ENCODE results near the gene PGM5. TPM values are rescaled to one million over a fixed set of nuclear protein-coding genes. Genes with fewer than 3 reads are reported as not detected.

PGM5 gene
- total RNA-seq, 1 experiment from 2014 or later = 75.5 TPM

DNA sequence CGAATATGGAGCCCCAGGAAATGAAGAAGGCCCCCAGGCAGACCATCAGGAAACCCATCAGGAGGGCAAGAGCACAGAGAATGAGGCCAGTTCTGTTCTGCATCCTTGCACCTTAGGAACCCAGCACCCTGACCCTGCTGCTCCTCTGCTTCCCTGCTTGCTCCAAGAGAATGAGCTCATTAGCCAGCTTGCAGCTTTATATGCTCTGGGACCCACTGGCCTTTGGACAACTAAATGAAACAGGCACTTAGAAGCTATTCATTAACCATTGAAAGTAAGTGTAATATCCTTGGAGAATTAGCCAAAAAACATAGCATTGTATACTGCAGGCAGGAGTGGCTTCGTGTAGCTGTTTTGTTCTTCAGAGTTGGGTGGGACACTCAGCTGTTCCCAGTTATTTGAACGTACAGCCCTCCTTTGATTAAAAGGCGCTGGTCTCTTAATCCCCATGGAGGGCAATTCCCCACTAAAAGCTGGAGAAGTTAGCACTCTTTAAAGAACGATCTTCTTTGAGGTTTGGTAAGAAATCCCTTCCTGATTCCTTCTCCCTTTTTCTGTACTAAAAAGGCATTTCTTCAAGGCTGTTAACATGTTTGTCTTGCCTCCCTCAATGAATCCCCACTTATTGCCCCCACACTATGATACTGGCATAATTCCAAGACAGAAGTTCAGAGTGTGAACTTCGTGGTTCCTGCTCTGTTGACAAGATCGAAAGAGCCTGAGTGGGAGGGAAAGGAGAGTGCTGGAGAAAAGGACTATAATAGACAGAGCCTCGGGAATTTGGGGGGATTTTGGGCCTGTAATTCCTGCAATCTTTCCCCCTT, 184.5 kb downstream of the PGM5 start, which contains the start of gene TMEM252:
TSS of gene TMEM252 (minus strand) at position 172 of the 824 bp plus-strand sequence. CDS start at position 103, 69 bp downstream.
- Histone ChIP-seq H3K9me2 (replicated peaks; ENCODE audit: low read length) (no peaks in the 10 kb centered on the region), H3K27me3 (ENCODE audit: low read length) (no peaks in the 10 kb centered on the region), H4K20me1 (ENCODE audit: low read length) (no peaks in the 10 kb centered on the region), H3K4me3 (ENCODE audit: low read length) (no peak within 1 kb of the TSS), H3K79me2 (ENCODE audit: low read length) (no peaks in the 10 kb centered on the region), H3K4me1 (ENCODE audit: insufficient read depth, low read length) (no peaks in the 10 kb centered on the region), H3K36me3 (ENCODE audit: low read depth, low read length) (no peaks in the 10 kb centered on the region), H3K4me2 (ENCODE audit: low read length) (no peak within 1 kb of the TSS), H2AFZ (ENCODE audit: low read length) (no peak within 1 kb of the TSS), H3K27ac (ENCODE audit: low read length) (no peak within 1 kb of the TSS), H3K9me3 (ENCODE audit: low read length) (no peaks in the 10 kb centered on the region), H3F3A (ENCODE audit: low read length, unreplicated experiment) (no peaks in the 10 kb centered on the region), H3K9ac (ENCODE audit: low read length) (no peak within 1 kb of the TSS)
- TF ChIP-seq, protein P1, sequence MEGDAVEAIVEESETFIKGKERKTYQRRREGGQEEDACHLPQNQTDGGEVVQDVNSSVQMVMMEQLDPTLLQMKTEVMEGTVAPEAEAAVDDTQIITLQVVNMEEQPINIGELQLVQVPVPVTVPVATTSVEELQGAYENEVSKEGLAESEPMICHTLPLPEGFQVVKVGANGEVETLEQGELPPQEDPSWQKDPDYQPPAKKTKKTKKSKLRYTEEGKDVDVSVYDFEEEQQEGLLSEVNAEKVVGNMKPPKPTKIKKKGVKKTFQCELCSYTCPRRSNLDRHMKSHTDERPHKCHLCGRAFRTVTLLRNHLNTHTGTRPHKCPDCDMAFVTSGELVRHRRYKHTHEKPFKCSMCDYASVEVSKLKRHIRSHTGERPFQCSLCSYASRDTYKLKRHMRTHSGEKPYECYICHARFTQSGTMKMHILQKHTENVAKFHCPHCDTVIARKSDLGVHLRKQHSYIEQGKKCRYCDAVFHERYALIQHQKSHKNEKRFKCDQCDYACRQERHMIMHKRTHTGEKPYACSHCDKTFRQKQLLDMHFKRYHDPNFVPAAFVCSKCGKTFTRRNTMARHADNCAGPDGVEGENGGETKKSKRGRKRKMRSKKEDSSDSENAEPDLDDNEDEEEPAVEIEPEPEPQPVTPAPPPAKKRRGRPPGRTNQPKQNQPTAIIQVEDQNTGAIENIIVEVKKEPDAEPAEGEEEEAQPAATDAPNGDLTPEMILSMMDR (conservative IDR thresholded peaks at IDR 0.05; ENCODE audit: low read depth, low read length) = no peak
- no peak for TF ChIP-seq EZH2phosphoT487 (IDR thresholded peaks at IDR 0.05; ENCODE audit: borderline replicate concordance, low read length)
- no peak for TF ChIP-seq EZH2 (IDR thresholded peaks at IDR 0.05; ENCODE audit: low read length, unreplicated experiment)
- ChIA-PET POLR2A (ENCODE audit: unreplicated experiment) (no interaction called here), CTCF (no interaction called here)
- intact Hi-C loops (cut with micrococcal nuclease) = no loop called here
- no TSS peak for BruUV-seq (replicated peaks)
- ATAC-seq (no peak), DNase-seq (no peak)

DNA sequence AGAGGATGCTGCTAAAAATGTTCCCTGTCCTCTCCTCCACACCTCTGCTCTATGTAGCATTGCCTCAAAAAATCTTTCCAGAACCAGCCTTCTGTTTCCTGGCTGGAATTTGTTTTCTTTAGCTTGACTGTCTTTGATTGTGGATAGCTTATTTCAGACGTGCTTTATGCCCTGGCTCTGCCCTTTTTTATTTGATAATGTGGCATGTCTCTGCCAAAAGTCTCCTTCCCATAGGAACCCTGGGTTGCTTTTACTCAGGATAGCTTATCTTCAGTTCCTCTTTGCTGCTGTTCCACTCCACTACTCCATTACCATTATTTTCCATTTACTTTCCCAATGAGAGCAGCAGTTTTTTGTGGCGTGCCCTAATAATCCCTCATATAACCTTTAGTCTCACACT, 185.2 kb downstream of the PGM5 start:
- H3K36me3 ChIP-seq (ENCODE audit: low read depth, low read length) = no peaks in the 10 kb centered on the region
- DNase-seq (no peak), ATAC-seq (no peak)
- no peak overlapping the region for H3K4me3 ChIP-seq (ENCODE audit: low read length)
- H3K4me1 ChIP-seq (ENCODE audit: insufficient read depth, low read length) = no peaks in the 10 kb centered on the region
- no peaks in the 10 kb centered on the region for H3K27me3 ChIP-seq (ENCODE audit: low read length)
- H4K20me1 ChIP-seq (ENCODE audit: low read length) = no peaks in the 10 kb centered on the region
- H3K9me3 ChIP-seq (ENCODE audit: low read length) = no peaks in the 10 kb centered on the region
- no peak overlapping the region for H3K27ac ChIP-seq (ENCODE audit: low read length)
- no peaks in the 10 kb centered on the region for H3F3A ChIP-seq (ENCODE audit: low read length, unreplicated experiment)
- H3K79me2 ChIP-seq (ENCODE audit: low read length) = no peaks in the 10 kb centered on the region
- ChIA-PET POLR2A (ENCODE audit: unreplicated experiment) (no interaction called here), CTCF (no interaction called here)
- TF ChIP-seq, protein P1 (conservative IDR thresholded peaks at IDR 0.05; ENCODE audit: low read depth, low read length) = no peak
- TF ChIP-seq EZH2phosphoT487 (IDR thresholded peaks at IDR 0.05; ENCODE audit: borderline replicate concordance, low read length) (no peak), EZH2 (IDR thresholded peaks at IDR 0.05; ENCODE audit: low read length, unreplicated experiment) (no peak)
- no TSS peak for BruUV-seq (replicated peaks)
- H3K9me2 ChIP-seq (replicated peaks; ENCODE audit: low read length) = no peaks in the 10 kb centered on the region
- H3K9ac ChIP-seq (ENCODE audit: low read length) = no peak overlapping the region
- H3K4me2 ChIP-seq (ENCODE audit: low read length) = no peak overlapping the region
- intact Hi-C loops (cut with micrococcal nuclease) = no loop called here
- H2AFZ ChIP-seq (ENCODE audit: low read length) = no peak overlapping the region

DNA sequence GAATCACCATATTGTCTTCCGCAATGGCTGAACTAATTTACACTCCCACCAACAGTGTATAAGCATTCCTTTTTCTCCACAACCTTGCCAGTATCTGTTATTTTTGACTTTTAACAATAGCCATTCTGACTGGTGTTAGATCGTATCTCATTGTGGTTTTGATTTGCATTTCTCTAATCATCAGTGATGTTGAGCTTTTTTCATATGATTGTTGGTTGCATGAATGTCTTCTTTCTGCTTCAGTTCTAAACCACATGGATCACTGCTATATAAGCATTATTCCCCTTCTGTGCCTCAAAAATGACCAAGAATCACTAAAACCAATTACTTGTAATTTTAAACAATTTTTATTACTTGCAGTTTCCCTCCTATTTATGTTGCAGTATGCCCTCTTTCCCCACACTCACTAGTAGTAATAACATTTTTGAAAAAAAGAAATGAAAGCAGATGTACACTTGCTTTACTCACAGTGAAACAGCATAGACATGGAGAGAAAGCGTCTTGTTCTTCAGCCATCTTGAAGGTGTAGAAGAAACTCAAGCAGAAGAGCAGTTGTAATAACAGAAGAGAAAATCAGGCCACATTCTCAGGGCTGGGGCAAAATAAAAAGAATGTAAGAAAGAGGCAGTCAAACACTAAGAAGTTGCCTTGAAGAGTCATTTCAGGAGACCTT, 188.8 kb downstream of the PGM5 start:
- CTCF ChIA-PET = no interaction called here
- BruUV-seq (replicated peaks) = no TSS peak
- H3K27ac ChIP-seq (ENCODE audit: low read length) = no peak overlapping the region
- TF ChIP-seq, protein P1 (conservative IDR thresholded peaks at IDR 0.05; ENCODE audit: low read depth, low read length) = no peak
- TF ChIP-seq EZH2 (IDR thresholded peaks at IDR 0.05; ENCODE audit: low read length, unreplicated experiment) (no peak), EZH2phosphoT487 (IDR thresholded peaks at IDR 0.05; ENCODE audit: borderline replicate concordance, low read length) (no peak)
- no peaks in the 10 kb centered on the region for H3K79me2 ChIP-seq (ENCODE audit: low read length)
- no peak overlapping the region for H3K4me3 ChIP-seq (ENCODE audit: low read length)
- H3K4me2 ChIP-seq (ENCODE audit: low read length) = no peak overlapping the region
- H3K27me3 ChIP-seq (ENCODE audit: low read length) = no peaks in the 10 kb centered on the region
- H3K36me3 ChIP-seq (ENCODE audit: low read depth, low read length) = no peaks in the 10 kb centered on the region
- H3K9me3 ChIP-seq (ENCODE audit: low read length) = no peaks in the 10 kb centered on the region
- H4K20me1 ChIP-seq (ENCODE audit: low read length) = no peaks in the 10 kb centered on the region
- POLR2A ChIA-PET (ENCODE audit: unreplicated experiment) = no interaction called here
- ATAC-seq (no peak), DNase-seq (no peak)
- no peaks in the 10 kb centered on the region for H3K4me1 ChIP-seq (ENCODE audit: insufficient read depth, low read length)
- H3K9ac ChIP-seq (ENCODE audit: low read length) = no peak overlapping the region
- H2AFZ ChIP-seq (ENCODE audit: low read length) = no peak overlapping the region
- H3F3A ChIP-seq (ENCODE audit: low read length, unreplicated experiment) = no peaks in the 10 kb centered on the region
- no peaks in the 10 kb centered on the region for H3K9me2 ChIP-seq (replicated peaks; ENCODE audit: low read length)
- intact Hi-C loops (cut with micrococcal nuclease) = no loop called here

All from PC-3 (cell line).